RWPE2 (cell line): Measurements from ENCODE around the gene YPEL1.

Experiments
- ATAC-seq: fragments of 200-7000 bp; cut with Tn5 transposase; 3 replicates; pipeline ENCODE4 v1.9.1; 2021; ENCODE audit warnings: low read depth
- DNase-seq: peaks from one replicate; pipeline ENCODE4 v3.0.0-alpha.2; 2020; ENCODE audit warnings: low spot score
- H3K27ac ChIP-seq: fragments of 450-650 bp; 2 replicates; pipeline ENCODE4 v1.5.1; 2017; ENCODE audit warnings: mild to moderate bottlenecking; ENCODE audit not compliant: poor library complexity, severe bottlenecking
- H3K27me3 ChIP-seq: fragments of 250-450 bp; sonication (Bioruptor Pico); 2 replicates; pipeline ENCODE4 v1.5.1; 2021; ENCODE audit warnings: mild to moderate bottlenecking, moderate library complexity; ENCODE audit not compliant: insufficient read depth, poor library complexity, severe bottlenecking
- H3K36me3 ChIP-seq: fragments of 250-450 bp; sonication (Bioruptor Pico); 2 replicates; pipeline ENCODE4 v1.5.1; 2020; ENCODE audit warnings: low read depth, mild to moderate bottlenecking, moderate library complexity
- H3K4me1 ChIP-seq: fragments of 250-450 bp; sonication (Bioruptor Pico); 2 replicates; pipeline ENCODE4 v1.5.1; 2021; ENCODE audit warnings: mild to moderate bottlenecking, moderate library complexity; ENCODE audit not compliant: insufficient read depth, poor library complexity, severe bottlenecking
- H3K4me3 ChIP-seq: fragments of 250-450 bp; sonication (Bioruptor Pico); 2 replicates; pipeline ENCODE4 v1.5.1; 2021; ENCODE audit warnings: mild to moderate bottlenecking, moderate library complexity; ENCODE audit not compliant: severe bottlenecking
- H3K9me3 ChIP-seq: fragments of 250-450 bp; sonication (Bioruptor Pico); 2 replicates; pipeline ENCODE4 v1.5.1; 2021; ENCODE audit warnings: mild to moderate bottlenecking, moderate library complexity; ENCODE audit not compliant: severe bottlenecking
- TF ChIP-seq, protein P1 (sequence below): fragments of 450-650 bp; IDR thresholded peaks from one replicate; pipeline ENCODE4 v1.5.1; 2017; ENCODE audit warnings: mild to moderate bottlenecking, moderate library complexity; ENCODE audit not compliant: poor library complexity, severe bottlenecking

The YPEL1 gene

DNA sequence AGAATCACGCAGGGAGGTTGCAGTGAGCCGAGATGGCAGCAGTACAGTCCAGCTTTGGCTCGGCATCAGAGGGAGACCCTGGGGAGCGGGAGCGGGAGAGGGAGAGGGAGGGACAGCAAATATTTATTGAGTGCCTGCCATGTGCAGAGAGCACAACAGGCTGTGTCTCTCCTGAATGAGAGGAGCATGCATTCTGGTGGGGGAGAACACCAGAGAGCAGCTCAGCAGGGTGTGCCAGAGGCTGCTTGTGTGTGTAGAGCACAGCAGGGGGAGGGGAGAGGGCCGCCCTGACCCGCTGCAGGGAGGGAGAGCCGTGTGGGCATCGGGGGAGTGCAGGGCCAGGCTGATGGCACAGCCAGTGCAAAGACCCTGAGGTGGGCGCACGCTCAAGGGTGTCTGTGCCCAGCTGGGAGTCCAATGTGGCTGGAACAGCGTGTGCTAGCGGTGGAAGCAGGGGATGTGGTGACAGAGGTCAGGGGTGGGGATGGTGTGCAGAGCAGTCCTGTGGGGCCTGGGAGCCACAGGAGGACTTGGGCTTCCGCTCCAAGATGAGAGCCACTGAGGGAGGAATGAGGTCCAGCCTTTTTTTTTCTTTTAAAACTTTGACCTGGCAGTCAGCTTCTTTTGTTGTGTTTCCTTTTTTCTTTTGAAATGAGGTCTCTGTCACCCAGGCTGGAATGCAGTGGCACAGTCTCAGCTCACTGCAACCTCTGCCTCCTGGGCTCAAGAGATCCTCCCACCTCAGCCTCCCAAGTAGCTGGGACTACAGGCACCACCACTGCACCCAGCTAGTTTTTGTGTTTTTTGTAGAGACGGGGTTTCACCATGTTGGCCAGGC is 57.8 kb downstream of the YPEL1 start:
- Histone ChIP-seq H3K36me3 (peaks cover 34% of the 10 kb centered on the region), H3K4me1 (no peaks in the 10 kb centered on the region), H3K9me3 (no peaks in the 10 kb centered on the region), H3K27ac (no peak overlapping the region), H3K4me3 (no peak overlapping the region), H3K27me3 (no peaks in the 10 kb centered on the region)
- DNase-seq (no peak), ATAC-seq (no peak)
- TF ChIP-seq, protein P1, sequence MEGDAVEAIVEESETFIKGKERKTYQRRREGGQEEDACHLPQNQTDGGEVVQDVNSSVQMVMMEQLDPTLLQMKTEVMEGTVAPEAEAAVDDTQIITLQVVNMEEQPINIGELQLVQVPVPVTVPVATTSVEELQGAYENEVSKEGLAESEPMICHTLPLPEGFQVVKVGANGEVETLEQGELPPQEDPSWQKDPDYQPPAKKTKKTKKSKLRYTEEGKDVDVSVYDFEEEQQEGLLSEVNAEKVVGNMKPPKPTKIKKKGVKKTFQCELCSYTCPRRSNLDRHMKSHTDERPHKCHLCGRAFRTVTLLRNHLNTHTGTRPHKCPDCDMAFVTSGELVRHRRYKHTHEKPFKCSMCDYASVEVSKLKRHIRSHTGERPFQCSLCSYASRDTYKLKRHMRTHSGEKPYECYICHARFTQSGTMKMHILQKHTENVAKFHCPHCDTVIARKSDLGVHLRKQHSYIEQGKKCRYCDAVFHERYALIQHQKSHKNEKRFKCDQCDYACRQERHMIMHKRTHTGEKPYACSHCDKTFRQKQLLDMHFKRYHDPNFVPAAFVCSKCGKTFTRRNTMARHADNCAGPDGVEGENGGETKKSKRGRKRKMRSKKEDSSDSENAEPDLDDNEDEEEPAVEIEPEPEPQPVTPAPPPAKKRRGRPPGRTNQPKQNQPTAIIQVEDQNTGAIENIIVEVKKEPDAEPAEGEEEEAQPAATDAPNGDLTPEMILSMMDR = no peak

- H3K36me3 ChIP-seq = peaks cover 56% of the 10 kb centered on the region
These were observed 60.9 kb downstream of the YPEL1 start for GRCh38 chr22:21674638-21675245.

GRCh38 chr22:21673534-21674321 is 61.9 kb downstream of the YPEL1 start:
- peaks cover 63% of the 10 kb centered on the region for H3K36me3 ChIP-seq
- ATAC-seq = no peak
- TF ChIP-seq, protein P1 = no peak

More at GRCh38 chr22:21674638-21675245, 60.9 kb downstream of the YPEL1 start:
- TF ChIP-seq, protein P1 = no peak
- no peak for ATAC-seq
- no peak for DNase-seq
- no peak overlapping the region for H3K27ac ChIP-seq
- H3K27me3 ChIP-seq = no peaks in the 10 kb centered on the region
- H3K9me3 ChIP-seq = no peaks in the 10 kb centered on the region
- peaks cover under 1% of the 10 kb centered on the region for H3K4me1 ChIP-seq
- no peak overlapping the region for H3K4me3 ChIP-seq

DNA sequence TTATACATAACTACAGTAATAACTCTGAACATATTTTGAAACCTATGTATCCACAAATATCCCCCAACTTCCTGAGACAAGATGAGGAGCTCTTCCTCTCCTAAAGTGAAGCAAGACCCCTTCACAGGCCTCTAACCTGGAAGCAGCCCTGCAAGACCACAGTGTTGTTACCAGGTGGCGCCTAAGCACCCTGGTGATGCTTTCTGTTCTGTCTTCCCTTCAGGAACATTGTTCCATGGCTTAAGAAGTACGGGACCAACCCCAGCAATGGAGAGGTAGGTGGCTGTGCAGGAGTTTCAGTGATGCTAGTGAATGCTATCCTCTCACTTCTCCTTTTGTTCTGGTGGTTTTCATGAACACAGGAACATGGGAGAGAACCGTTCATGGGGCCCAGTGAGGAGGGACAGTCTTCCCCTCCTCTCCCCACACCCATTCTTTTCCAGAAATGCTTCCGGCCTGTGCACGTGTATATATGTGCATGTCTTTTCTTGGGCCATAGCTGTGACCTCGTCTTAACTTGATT is 63.4 kb downstream of the YPEL1 start:
- no peaks in the 10 kb centered on the region for H3K9me3 ChIP-seq
- H3K27me3 ChIP-seq = no peaks in the 10 kb centered on the region
- DNase-seq (no peak), ATAC-seq (no peak)
- peaks cover 6% of the 10 kb centered on the region for H3K4me1 ChIP-seq
- peaks cover 63% of the 10 kb centered on the region for H3K36me3 ChIP-seq
- no peak overlapping the region for H3K4me3 ChIP-seq
- TF ChIP-seq, protein P1 = no peak
- H3K27ac ChIP-seq = no peak overlapping the region

More at GRCh38 chr22:21673534-21674321, 61.9 kb downstream of the YPEL1 start:
- Histone ChIP-seq H3K9me3 (no peaks in the 10 kb centered on the region), H3K4me3 (no peak overlapping the region), H3K27me3 (no peaks in the 10 kb centered on the region), H3K4me1 (peaks cover 6% of the 10 kb centered on the region), H3K27ac (no peak overlapping the region)
- no peak for DNase-seq
